HG02852 (cell line): ENCODE data around the gene PTH2R.

ENCODE experiments used
- ATAC-seq: cut with Tn5 transposase; IDR thresholded peaks from one replicate; pipeline ENCODE4 v1.9.1; 2021; ENCODE audit warnings: mild to moderate bottlenecking, moderate library complexity; ENCODE audit not compliant: unreplicated experiment

PTH2R gene

GRCh38 chr2:208541989-208542464 lies 135.4 kb downstream of the PTH2R start:
- ATAC-seq = no peak

- ATAC-seq = no peak
These were observed 136.0 kb downstream of the PTH2R start for GRCh38 chr2:208542465-208543041.
